HG03442 (cell line): ENCODE data around the gene LIPC.

Experiments used
- ATAC-seq: cut with Tn5 transposase; IDR thresholded peaks from one replicate; pipeline ENCODE4 v1.9.1; 2021; ENCODE audit warnings: mild to moderate bottlenecking, moderate library complexity; ENCODE audit not compliant: unreplicated experiment

LIPC gene

DNA sequence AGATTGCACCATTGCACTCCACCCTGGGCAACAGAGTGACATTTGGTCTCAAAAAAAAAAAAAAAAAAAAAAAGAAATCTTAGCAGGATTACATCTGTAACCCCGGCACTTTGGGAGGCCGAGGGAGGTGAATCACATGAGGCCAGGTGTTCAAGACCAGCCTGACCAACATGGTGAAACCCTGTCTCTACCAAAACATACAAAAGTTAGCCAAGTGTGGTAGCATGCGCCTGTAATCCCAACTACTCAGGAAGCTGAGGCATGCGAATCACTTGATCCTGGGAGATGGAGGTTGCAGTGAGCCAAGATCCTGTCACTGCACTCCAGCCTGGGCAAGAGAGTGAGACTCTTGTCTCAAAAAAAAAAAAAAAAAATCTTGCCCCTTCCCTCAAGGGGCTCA lies 40.4 kb downstream of the LIPC start:
- ATAC-seq = no peak

DNA sequence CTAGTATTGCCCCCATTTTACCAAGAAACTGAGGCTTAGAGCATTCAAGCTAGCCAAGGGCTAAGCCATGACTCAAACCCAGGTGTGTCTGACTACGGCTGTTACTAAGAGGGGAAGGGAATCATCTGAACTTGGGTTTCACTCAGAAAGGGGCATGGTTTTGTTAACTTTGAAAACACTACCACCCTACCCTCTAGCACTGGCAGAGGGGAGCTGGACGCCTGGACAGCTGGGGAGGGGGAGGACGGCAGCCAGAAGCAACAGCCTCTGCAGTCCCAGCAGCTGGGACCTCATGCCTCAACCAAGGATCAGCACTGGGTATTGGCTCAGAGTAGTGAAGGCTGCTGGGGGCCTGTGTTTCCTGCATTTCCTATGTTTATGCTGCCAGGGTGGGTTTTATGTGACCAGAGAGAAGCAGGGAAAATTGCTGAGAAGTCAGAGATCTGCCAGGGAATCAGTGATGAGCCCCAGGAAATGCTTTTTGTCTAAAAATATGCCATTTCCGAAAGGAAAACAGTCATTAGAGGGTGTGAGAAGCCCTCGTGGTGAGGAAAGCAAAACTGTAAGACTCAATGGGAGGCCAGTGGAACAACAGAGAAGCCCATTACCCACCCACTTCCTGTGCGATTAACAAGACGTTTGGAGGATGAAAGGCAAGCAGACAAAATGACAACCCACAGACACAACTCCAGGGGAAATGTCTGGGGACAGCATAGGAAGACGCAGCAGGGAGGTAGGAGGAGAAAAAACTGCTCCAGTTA lies 41.2 kb downstream of the LIPC start:
- ATAC-seq = no peak

DNA sequence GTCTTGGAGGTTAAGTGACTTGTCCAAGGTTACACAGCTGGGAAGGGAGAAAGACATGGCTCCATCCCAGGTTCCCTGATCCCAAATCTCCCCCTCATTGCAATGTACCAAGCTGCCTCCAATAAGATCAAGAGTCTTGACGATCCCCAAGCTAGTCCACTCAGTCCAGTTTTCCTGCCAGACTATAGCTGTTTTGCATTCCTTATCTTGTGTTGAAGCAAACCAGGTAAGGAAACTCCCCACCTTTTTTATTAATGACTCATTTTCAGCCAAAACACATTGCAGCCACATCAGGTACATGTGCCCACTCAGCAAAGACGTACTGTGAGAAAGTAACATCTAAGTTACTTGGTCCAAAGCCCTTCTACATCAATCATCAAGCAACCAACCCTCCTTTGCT lies 41.9 kb downstream of the LIPC start:
- ATAC-seq = no peak

DNA sequence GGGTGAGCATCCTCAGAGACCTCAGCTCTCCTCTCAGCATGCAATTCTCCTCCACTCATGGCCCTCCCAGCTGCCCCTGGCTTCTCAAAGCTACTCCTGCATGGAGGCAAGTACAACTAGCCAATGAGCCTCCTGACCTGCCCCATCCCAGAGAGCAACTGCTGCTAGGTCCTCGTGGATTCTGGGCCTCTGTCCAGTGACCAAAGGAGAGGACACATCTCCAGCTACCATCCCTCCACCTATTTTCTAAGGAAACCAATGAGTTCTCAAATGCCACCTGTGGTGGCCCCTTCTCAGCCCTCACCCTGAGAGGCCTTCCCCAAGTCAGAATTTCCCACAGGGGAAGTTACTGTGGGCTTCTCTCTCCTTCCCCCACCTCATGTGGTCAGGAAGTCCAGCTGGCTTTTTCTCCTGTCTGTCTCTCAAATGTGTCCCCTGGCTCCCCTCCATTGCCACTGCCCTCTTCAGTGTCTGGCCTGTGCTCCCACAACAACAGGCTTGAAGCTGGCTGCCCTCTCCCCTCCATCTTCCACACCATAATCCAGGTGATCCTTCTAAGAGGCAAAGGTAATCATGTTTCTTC lies 43.0 kb downstream of the LIPC start:
- ATAC-seq = no peak

DNA sequence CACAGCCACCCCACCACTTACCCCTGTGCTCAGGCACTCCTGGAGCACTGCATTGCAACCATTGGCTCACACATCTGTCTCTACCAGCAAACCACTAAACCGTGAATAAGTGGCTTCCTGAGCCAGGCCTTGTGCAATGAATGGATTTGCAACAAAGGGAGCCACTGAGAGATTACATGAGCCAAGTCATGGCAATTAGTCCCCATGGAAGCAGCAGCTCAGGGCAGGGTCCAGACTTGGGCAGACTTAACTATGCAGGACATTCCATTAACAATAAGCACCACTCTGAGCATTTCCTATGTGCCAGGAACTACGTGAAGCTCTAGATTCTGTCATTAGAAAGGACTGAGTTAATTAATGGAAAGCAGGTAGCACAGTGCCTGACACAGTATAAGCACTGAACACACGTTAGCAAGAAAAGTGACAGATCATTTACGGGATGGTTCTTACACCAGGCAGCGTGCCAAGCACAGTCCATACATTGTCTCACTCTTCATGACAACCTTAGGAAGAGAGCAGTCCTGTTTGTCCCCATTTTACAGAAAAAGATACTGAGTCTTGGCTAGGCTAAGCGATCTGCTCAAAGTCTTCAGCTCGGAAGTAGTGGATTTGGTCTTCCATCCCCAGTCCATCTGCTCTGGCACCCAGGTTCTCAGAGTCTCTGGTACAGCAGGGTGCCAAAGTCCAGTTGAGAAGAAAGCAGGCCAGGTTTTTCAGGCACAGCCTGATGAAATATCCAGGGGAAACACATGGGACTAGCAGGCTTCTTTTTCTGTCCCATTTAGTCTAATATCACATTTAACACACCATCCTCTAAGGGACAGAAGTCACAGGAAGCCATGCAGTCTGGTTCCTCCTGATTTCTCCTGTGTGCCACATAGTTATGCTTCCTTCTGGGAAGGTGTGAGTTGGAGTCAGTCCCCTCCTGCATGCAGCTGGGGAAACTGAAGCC lies 44.1 kb downstream of the LIPC start:
- no peak for ATAC-seq

DNA sequence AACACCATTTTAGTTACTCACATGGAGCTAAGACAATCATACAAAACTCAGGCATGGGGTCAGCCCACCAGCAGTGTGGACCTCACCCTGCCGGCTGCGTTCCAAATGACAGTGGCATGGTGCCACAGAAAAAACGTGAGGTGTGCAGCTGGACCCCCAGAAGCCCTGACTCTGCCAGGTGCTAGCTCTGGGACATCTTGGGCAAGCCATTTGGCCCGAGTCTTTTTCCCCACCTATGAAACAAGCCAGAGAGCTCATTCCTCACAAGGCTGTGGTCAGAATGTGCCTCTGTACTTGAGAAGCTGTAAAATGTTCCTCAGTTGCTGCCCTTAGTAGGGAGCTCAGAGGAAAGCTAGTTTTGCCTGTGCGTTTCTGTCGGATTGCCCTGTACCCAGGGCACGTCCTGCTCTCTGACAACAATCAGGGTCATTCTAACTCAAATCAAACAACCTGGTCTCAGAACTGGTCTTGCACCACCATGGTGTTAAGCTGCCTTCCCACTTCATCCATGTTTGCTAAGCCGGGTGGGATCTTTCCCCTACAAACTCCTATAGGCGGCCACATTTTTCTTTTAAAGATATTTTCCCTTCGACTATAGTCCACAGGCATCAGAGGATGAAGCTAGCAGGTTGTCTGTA lies 44.9 kb downstream of the LIPC start:
- no peak for ATAC-seq

DNA sequence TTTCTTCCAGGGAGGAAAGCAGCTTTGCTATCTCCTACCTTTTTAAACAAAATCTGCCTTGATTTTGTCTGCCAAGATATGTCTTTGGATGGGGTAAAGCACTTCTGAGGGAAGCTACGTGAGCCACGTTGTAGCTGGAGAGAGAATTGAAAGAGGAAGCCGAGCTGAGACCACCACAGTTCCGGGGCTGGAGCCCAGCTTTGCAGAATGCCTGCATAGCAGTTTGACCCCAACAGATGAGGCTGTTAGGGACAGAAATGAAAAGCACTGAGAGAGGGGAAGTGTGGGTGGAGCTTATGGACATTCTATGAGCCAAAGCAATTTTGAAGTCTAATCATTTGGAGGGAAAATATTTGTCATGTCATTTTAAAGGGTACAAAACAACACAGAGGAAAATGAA lies 45.4 kb downstream of the LIPC start:
- ATAC-seq = no peak

DNA sequence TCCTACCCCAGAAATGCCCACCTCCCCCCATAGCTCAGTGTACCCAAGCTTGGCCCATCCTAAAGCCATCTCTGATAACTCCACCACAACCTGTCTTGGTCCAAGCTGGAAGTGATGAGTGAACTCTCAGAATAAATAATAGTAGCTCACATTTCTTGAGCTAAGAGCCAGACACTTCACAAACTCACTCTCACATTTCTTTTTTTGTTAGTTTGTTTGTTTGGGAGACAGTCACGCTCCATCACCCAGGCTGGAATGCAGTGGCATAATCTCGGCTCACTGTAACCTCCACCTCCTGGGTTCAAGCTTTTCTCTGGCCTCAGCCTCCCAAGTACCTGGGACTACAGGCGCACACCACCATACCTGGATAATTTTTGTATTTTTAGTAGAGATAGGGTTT lies 46.2 kb downstream of the LIPC start:
- ATAC-seq = no peak

DNA sequence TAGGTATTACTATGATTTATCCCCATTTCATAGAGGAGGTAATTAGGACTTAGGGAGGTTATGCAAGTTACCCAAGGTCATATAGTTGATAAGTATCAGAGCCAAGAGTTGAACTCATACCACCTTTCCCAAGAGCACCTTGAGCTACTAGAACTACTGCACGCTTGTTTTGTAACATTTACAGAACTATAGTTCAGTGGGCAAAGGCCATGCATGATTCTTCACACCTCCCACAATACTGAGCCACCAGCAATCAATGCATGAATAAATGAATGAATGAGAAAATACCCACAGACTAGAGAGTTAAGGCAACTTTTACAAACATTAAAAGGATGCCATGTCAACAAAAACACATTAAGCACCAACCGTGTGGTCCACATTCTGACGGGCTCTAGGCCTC lies 46.8 kb downstream of the LIPC start:
- no peak for ATAC-seq

DNA sequence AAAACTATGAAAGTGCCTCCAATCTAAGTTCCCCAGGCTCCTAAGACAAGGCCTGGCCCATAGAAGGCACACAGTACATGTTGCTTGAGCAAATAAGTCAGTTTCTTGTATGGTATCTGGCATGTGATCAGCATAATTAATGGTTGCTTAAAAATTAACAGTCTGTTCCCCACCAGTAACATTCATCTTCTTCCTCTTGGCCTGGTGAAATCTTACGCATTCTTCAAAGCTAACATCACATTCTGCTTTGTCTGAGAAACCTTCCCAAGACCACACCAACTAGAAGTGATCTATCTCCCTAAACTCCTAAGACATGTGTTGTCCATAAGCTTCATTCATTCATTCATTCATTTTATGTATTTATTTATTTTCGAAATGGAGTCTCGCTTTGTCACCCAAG lies 48.1 kb downstream of the LIPC start:
- no peak for ATAC-seq

DNA sequence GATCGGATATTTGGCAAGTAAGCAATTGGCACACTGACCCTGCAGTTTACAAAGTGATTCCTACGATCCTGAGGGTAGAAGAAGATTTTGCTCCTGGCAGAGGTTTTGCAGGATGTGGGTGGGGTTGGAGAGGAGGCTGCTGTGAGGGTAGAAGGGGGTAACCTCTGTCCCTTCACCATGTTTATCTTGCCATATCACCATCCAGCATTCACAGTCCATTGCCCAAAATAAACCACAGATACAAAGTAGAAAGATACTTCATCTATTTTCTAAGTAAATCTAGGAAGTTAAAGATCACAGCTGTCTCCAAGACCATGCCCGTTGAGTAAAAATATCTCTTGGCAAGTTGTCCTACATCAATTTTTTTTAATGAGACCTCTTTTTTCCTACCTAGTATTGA lies 51.6 kb downstream of the LIPC start:
- no peak for ATAC-seq

DNA sequence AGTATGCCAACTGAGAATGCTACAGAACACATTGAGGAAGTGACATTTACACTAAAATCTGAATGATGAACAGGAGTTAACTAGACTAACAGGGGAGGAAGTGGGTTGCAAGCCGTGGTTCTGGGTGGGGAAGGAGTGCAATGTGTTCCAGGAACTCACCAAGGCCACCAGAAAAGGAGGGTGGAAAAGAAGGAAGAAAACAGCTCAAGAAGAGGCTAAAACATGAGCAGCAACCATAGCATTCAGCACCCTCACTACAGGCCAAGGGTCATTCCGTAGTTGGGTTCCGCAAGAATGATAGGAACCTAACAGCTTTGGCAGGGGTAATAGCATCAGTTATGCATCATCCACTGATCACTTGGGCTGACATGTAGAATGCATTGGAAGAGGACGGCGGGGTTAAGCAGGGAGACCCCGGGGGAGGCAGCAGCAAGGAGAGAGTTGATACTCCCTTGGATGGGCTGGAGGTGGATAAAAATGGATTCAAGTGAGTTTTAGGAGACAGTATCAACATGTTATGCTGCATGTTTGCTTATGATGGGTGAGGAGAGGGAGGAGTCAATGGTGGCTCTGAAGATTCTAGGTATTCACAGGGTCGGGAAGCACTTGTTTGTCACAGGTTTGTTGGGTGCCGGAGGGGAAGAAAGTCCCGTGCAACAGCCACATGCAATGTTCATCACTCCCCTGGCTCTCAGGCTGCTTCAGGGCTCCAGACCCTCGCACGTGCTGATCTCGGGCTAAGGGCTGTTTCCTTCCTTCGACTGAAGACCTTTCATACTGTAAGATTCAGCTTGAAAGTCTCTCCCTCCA lies 53.2 kb downstream of the LIPC start:
- ATAC-seq = no peak

DNA sequence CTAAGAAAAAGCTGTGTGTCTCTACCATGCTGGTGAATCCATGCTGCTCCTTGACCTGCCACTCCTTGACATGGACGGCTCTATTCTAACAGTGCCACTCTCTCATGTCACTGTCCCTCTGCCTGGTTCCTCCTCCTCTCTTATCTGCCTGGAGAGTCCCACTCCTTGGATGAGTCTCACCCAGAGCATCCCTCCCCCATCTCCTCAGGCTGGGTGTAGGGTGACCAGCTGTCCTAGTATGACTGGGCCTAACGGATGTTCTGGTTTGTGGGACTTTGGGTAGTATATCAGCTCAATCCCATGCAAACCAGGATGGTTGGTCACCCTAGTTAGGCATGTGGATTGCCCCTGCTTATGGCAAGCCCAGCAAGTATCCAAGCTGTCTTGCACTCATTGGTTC lies 54.3 kb downstream of the LIPC start:
- ATAC-seq = no peak

DNA sequence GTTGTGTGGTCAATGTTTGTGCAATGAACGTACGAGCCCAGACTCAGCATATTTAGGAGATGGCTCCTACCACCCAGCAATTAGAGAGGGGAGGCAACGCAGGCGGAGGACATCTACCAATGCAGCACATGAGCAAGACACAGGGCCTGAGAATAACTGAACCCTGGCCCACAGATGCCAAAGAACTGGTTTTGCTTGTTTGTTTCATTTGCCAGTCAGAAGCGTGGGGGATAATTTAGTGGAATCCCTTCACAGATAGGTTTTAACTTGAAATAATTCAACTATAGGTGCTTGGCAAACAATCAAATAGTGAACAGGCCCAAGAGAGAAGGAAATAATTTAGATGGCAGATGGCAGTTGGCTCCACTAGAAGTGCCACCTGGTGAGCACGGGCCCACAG lies 54.8 kb downstream of the LIPC start:
- ATAC-seq = no peak

DNA sequence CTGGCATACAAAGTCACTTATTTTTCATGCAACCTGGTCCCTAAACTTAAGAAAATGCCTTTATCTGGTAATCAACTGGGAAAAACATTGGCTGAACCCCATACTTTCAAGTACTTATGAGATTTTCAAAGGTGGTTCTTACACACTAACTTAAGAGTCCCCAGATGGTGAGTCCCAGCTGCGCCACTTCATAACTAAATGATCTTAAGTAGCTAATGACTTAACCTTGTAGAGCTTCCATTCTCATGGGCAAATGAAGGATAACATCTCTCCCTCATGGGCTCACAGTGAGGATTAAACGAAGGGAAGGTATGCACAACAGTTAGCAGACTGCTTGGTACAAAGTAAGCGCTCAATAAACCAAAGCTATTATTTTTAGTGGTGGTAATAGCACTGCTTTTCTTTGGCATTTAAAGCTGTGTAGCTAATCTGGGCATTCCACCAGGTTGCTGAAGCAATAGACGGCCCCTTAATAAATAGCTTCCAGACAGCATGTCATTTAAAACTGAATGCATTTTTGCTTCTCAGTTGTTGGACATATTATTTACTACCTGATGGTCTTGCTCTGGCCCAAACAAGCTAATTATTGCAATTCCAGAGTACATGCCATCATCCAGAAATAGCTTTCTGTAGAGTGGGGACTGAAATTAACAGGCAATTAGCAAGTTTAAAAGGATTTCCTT lies 55.4 kb downstream of the LIPC start:
- no peak for ATAC-seq

DNA sequence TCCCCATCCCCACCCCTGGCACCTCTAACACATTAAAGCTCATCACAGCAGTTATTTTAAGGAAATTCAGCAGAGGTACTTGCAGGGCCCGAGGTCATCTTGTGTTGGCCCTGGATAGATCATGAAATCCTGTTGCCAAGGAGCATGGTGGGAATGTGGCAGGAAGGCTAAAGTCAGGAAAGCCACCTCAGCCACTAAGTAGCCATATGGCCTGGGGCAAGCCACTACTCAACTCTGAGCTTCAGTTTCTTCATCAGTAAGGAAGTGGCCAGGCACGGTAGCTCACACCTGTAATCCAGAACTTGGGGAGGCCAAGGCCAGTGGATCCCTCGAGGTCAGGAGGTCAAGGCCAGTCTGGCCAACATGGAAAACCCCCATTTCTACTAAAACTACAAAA lies 55.9 kb downstream of the LIPC start:
- ATAC-seq = no peak

DNA sequence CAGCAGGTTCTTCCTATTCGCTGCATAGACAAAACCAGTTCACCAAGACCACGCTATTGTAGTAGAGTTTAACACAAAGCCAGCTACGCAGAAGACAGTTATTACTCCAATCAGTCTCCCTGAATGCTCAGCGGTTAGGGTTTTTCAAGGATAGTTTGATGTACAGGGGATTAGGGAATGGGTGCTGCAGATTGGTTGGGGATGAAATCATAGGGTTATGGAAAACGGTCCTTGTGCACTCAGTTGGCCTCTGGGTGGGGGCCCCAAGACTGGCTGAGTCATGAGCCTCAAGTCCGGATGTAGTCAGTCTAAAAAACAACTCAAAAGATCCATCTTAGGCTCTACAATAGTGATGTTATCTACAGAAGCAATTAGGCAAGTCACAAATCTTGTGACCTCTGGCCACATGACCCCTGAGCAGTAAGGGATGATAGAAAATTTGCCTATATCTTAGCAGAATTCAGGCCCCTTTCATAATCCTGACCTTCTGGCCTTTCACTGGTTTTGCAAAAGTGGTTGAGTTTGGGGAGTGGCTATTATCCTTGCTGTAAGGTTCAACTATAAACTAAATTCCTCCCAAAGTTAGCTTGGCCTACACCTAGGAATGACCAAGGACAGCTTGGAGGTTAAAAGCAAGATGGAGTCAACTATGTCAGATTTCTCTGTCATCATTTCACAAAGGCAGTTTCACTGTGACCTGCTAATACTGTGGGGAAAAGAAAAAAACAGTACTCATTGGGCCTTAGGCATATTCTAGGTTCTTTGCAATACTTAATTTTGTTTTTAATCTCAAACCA lies 57.7 kb downstream of the LIPC start:
- no peak for ATAC-seq

DNA sequence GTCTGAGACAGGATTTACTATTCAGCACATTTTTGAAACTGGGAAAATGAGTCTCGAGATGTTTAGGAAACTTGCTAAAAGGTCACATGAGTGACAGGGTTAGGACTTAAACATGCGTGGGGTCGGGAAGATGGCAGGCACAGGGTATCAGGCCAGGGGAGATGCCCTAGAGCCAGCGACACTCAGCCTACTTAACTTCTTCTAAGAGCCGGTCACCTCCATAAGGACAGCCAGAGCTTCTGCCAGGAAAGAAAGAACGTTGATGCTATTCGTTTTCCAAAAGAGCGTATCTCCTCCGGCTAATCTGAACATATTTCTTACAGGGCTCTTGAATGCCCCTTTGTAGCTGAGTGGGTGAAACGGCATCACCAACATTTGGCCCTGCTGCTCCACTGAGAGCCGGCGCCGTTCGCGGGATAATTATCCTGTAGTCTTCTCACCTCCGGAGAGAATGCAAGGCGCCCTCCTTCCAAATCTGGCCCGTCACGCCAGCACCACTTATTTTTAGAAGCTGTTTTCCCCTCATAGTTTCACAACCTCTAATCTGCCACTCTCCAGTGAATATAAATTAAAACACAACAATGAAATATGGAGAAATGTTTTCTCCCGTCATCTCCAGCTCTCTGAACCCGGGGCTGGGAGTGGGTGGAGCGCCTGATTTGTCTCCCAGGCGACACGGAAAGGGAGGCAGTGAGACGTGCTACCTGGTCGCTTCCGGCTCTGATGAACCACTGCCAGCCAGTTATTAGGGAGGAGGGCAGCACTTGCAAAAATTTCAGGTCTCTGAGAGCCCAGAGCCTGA lies 58.5 kb downstream of the LIPC start:
- ATAC-seq = no peak
